ENCODE measurements around the gene MT4.
A peak's percentile ranks its signal among the peaks of the same experiment; 100 is the strongest.

MT4 gene

GRCh38 chr16:56607675-56608042 lies 42.8 kb downstream of the MT4 start:
- no peak for DNase-seq (ENCODE audit: insufficient read length, low spot score)
- FAIRE-seq = no peak
- TF ChIP-seq POU2F2 (IDR thresholded peaks at IDR 0.05; ENCODE audit: low read depth, low read length) (no peak), SPI1 (IDR thresholded peaks at IDR 0.05; ENCODE audit: low read depth, low read length) (no peak), POLR2AphosphoS5 (IDR thresholded peaks at IDR 0.05; ENCODE audit: low read depth, low read length) (no peak), TAF1 (IDR thresholded peaks at IDR 0.05; ENCODE audit: low read depth, low read length) (no peak), POLR2A (IDR thresholded peaks at IDR 0.05; ENCODE audit: low read depth, low read length) (no peak), PAX5 (IDR thresholded peaks at IDR 0.05; ENCODE audit: insufficient read depth, low read length, severe bottlenecking) (no peak)

GRCh38 chr16:56608043-56608875 lies 43.4 kb downstream of the MT4 start, which contains the start of gene MT2A:
MT2A (plus strand) TSS chr16:56608584; CDS start chr16:56608656, 72 bp downstream.
- FAIRE-seq (peak; percentile 69), DNase-seq (ENCODE audit: insufficient read length, low spot score) (peak; percentile 93)
- no peak for TF ChIP-seq TAF1 (IDR thresholded peaks at IDR 0.05; ENCODE audit: low read depth, low read length)
- TF ChIP-seq PAX5 (IDR thresholded peaks at IDR 0.05; ENCODE audit: insufficient read depth, low read length, severe bottlenecking) = no peak
- no peak for TF ChIP-seq POU2F2 (IDR thresholded peaks at IDR 0.05; ENCODE audit: low read depth, low read length)
- TF ChIP-seq SPI1 (IDR thresholded peaks at IDR 0.05; ENCODE audit: low read depth, low read length) = 0 out of 2 replicates have a peak, but pooled peaks have one; percentile 2
- TF ChIP-seq POLR2A (IDR thresholded peaks at IDR 0.05; ENCODE audit: low read depth, low read length) = no peak
- TF ChIP-seq POLR2AphosphoS5 (IDR thresholded peaks at IDR 0.05; ENCODE audit: low read depth, low read length) = no peak

- no peak for TF ChIP-seq TAF1 (IDR thresholded peaks at IDR 0.05; ENCODE audit: low read depth, low read length)
- TF ChIP-seq SPI1 (IDR thresholded peaks at IDR 0.05; ENCODE audit: low read depth, low read length) = no peak
- TF ChIP-seq POLR2A (IDR thresholded peaks at IDR 0.05; ENCODE audit: low read depth, low read length) = no peak
- no peak for TF ChIP-seq POU2F2 (IDR thresholded peaks at IDR 0.05; ENCODE audit: low read depth, low read length)
- no peak for TF ChIP-seq POLR2AphosphoS5 (IDR thresholded peaks at IDR 0.05; ENCODE audit: low read depth, low read length)
- TF ChIP-seq PAX5 (IDR thresholded peaks at IDR 0.05; ENCODE audit: insufficient read depth, low read length, severe bottlenecking) = no peak
- no peak for DNase-seq (ENCODE audit: insufficient read length, low spot score)
- no peak for FAIRE-seq
These were observed 44.1 kb downstream of the MT4 start for GRCh38 chr16:56608876-56609462.

- FAIRE-seq (peak; percentile 58), DNase-seq (ENCODE audit: insufficient read length, low spot score) (peak; percentile 57)
- TF ChIP-seq POLR2AphosphoS5 (IDR thresholded peaks at IDR 0.05; ENCODE audit: low read depth, low read length) (no peak), SPI1 (IDR thresholded peaks at IDR 0.05; ENCODE audit: low read depth, low read length) (peak; percentile 27; the same call in 1 of the 2 replicates)
These were observed 44.6 kb downstream of the MT4 start for GRCh38 chr16:56609463-56609921.

GRCh38 chr16:56610017-56610608 lies 45.2 kb downstream of the MT4 start:
- FAIRE-seq (peak; percentile 73), DNase-seq (ENCODE audit: insufficient read length, low spot score) (no peak)
- TF ChIP-seq POU2F2 (IDR thresholded peaks at IDR 0.05; ENCODE audit: low read depth, low read length) (no peak), POLR2A (IDR thresholded peaks at IDR 0.05; ENCODE audit: low read depth, low read length) (no peak), PAX5 (IDR thresholded peaks at IDR 0.05; ENCODE audit: insufficient read depth, low read length, severe bottlenecking) (no peak), TAF1 (IDR thresholded peaks at IDR 0.05; ENCODE audit: low read depth, low read length) (no peak), POLR2AphosphoS5 (IDR thresholded peaks at IDR 0.05; ENCODE audit: low read depth, low read length) (no peak), SPI1 (IDR thresholded peaks at IDR 0.05; ENCODE audit: low read depth, low read length) (no peak)

- TF ChIP-seq PAX5 (IDR thresholded peaks at IDR 0.05; ENCODE audit: insufficient read depth, low read length, severe bottlenecking) = no peak
- peak; percentile 26 for FAIRE-seq
- DNase-seq (ENCODE audit: insufficient read length, low spot score) = no peak
These were observed 45.8 kb downstream of the MT4 start for GRCh38 chr16:56610609-56611111.

GRCh38 chr16:56611281-56611833 lies 46.5 kb downstream of the MT4 start:
- FAIRE-seq = no peak
- no peak for TF ChIP-seq SPI1 (IDR thresholded peaks at IDR 0.05; ENCODE audit: low read depth, low read length)
- no peak for TF ChIP-seq POU2F2 (IDR thresholded peaks at IDR 0.05; ENCODE audit: low read depth, low read length)
- TF ChIP-seq PAX5 (IDR thresholded peaks at IDR 0.05; ENCODE audit: insufficient read depth, low read length, severe bottlenecking) = no peak
- no peak for TF ChIP-seq POLR2A (IDR thresholded peaks at IDR 0.05; ENCODE audit: low read depth, low read length)
- no peak for TF ChIP-seq POLR2AphosphoS5 (IDR thresholded peaks at IDR 0.05; ENCODE audit: low read depth, low read length)
- TF ChIP-seq TAF1 (IDR thresholded peaks at IDR 0.05; ENCODE audit: low read depth, low read length) = no peak
- no peak for DNase-seq (ENCODE audit: insufficient read length, low spot score)

GRCh38 chr16:56613706-56614105 lies 48.8 kb downstream of the MT4 start:
- DNase-seq (ENCODE audit: insufficient read length, low spot score) (no peak), FAIRE-seq (no peak)
- no peak for TF ChIP-seq POLR2A (IDR thresholded peaks at IDR 0.05; ENCODE audit: low read depth, low read length)
- TF ChIP-seq SPI1 (IDR thresholded peaks at IDR 0.05; ENCODE audit: low read depth, low read length) = no peak
- TF ChIP-seq POU2F2 (IDR thresholded peaks at IDR 0.05; ENCODE audit: low read depth, low read length) = no peak
- no peak for TF ChIP-seq POLR2AphosphoS5 (IDR thresholded peaks at IDR 0.05; ENCODE audit: low read depth, low read length)
- TF ChIP-seq TAF1 (IDR thresholded peaks at IDR 0.05; ENCODE audit: low read depth, low read length) = no peak
- TF ChIP-seq PAX5 (IDR thresholded peaks at IDR 0.05; ENCODE audit: insufficient read depth, low read length, severe bottlenecking) = no peak

- TF ChIP-seq POLR2AphosphoS5 (IDR thresholded peaks at IDR 0.05; ENCODE audit: low read depth, low read length) (no peak), TAF1 (IDR thresholded peaks at IDR 0.05; ENCODE audit: low read depth, low read length) (no peak), POU2F2 (IDR thresholded peaks at IDR 0.05; ENCODE audit: low read depth, low read length) (no peak), POLR2A (IDR thresholded peaks at IDR 0.05; ENCODE audit: low read depth, low read length) (no peak), SPI1 (IDR thresholded peaks at IDR 0.05; ENCODE audit: low read depth, low read length) (no peak), PAX5 (IDR thresholded peaks at IDR 0.05; ENCODE audit: insufficient read depth, low read length, severe bottlenecking) (no peak)
- DNase-seq (ENCODE audit: insufficient read length, low spot score) (no peak), FAIRE-seq (no peak)
These were observed 49.7 kb downstream of the MT4 start for GRCh38 chr16:56614549-56614991.
